Common myeloid progenitor, CD34-positive (primary cell): ENCODE data around the gene MANSC1. TPM values are rescaled to one million over a fixed set of nuclear protein-coding genes. Genes with fewer than 3 reads are reported as not detected.

Source experiments
- CTCF ChIA-PET: fragments of 350-600 bp; sonication (Branson Sonifier 250); formaldehyde crosslinking; loops from one replicate; lab custom pipeline; 2021; ENCODE audit warnings: antibody characterized with exemption; lab: Charles Lee
- POLR2A ChIA-PET: fragments of 350-600 bp; sonication (Branson Sonifier 250); formaldehyde crosslinking; loops from one replicate; lab custom pipeline; 2021; ENCODE audit warnings: antibody characterized with exemption; lab: Charles Lee
- DNase-seq, 3 donors: peaks; one replicate each; pipeline versions ENCODE4 v3.0.0 to v3.0.0-alpha.2; 2013
- H3K27ac ChIP-seq, 2 experiments: 1 replicate in 1 of 2; 2 replicates in 1 of 2; pipeline ENCODE4 v1.7.0; 2013; ENCODE audit warnings: inconsistent platforms in 2 of 2, low read length in 2 of 2, mild to moderate bottlenecking in 2 of 2, low read depth in 1 of 2, moderate library complexity in 1 of 2; ENCODE audit not compliant: severe bottlenecking in 2 of 2, insufficient read depth in 1 of 2, poor library complexity in 1 of 2
- H3K27me3 ChIP-seq, 5 experiments: replicated peaks in 2 of 5; 1 replicate in 3 of 5; 2 replicates in 2 of 5; pipeline versions ENCODE4 v1.6.1 to v1.7.0; 2013; ENCODE audit warnings: low read length in 4 of 5, mild to moderate bottlenecking in 2 of 5, moderate library complexity in 2 of 5, inconsistent platforms in 1 of 5; ENCODE audit not compliant: insufficient read depth in 5 of 5, control insufficient read depth in 4 of 5
- H3K36me3 ChIP-seq, 4 experiments: 1 replicate in 2 of 4; 2 replicates in 2 of 4; pipeline versions ENCODE4 v1.6.1 to v1.7.0; 2013; ENCODE audit warnings: low read length in 3 of 4, control low read depth in 1 of 4, mild to moderate bottlenecking in 1 of 4; ENCODE audit not compliant: control insufficient read depth in 4 of 4, insufficient read depth in 4 of 4
- H3K4me1 ChIP-seq, 4 experiments: 1 replicate in 3 of 4; 2 replicates in 1 of 4; pipeline versions ENCODE4 v1.6.1 to v1.7.1; 2013; ENCODE audit warnings: low read length in 3 of 4, mild to moderate bottlenecking in 3 of 4, control low read depth in 1 of 4, inconsistent platforms in 1 of 4, moderate library complexity in 1 of 4; ENCODE audit not compliant: control insufficient read depth in 4 of 4, insufficient read depth in 4 of 4; ENCODE audit errors: control extremely low read depth in 1 of 4
- H3K4me3 ChIP-seq, 7 experiments: 1 replicate in 4 of 7; 2 replicates in 3 of 7; pipeline versions ENCODE4 v1.5.1 to v1.7.0; 2013; ENCODE audit warnings: mild to moderate bottlenecking in 7 of 7, low read length in 6 of 7, moderate library complexity in 6 of 7, inconsistent platforms in 2 of 7, low read depth in 2 of 7, control low read depth in 1 of 7; ENCODE audit not compliant: insufficient read depth in 4 of 7, control insufficient read depth in 1 of 7; ENCODE audit errors: extremely low read depth in 1 of 7
- H3K9me3 ChIP-seq, 5 experiments: 1 replicate in 4 of 5; 2 replicates in 1 of 5; pipeline versions ENCODE4 v1.6.1 to v1.7.1; 2013; ENCODE audit warnings: low read length in 4 of 5, mild to moderate bottlenecking in 2 of 5, inconsistent platforms in 1 of 5, low read depth in 1 of 5, moderate library complexity in 1 of 5; ENCODE audit not compliant: control insufficient read depth in 4 of 5, insufficient read depth in 2 of 5; ENCODE audit errors: control extremely low read depth in 1 of 5
- WGBS: methylation state at CpG from one replicate; pipeline ENCODE4 v1.1.5; 2013; ENCODE audit not compliant: insufficient coverage; 5-methylcytosine and 5-hydroxymethylcytosine counted together
- polyA plus RNA-seq: library from polyadenylated mRNA; unstranded; fragments of 120-200 nt; gene quantifications from one replicate; pipeline ENCODE4 v1.2.1, GENCODE V29; 2013

MANSC1 gene
- polyA plus RNA-seq, result 8.0 TPM

- Histone ChIP-seq H3K4me3 (peak within 1 kb of the TSS; percentile 60 to 89 (median 70)), H3K36me3 (no peaks in the 10 kb centered on the region), H3K27me3 (no peaks in the 10 kb centered on the region), H3K4me1 (peaks cover 2 to 22% (median 12%) of the 10 kb centered on the region in 4 experiments), H3K9me3 (peaks cover 0 to 2% (median 0%) of the 10 kb centered on the region in 5 experiments), H3K27ac (no peak within 1 kb of the TSS)
- POLR2A ChIA-PET, result interaction anchor here (0.6 to 0.9 kb wide), 2 partner anchors 373 to 448 kb away, joined by 3 to 6 read pairs; no protein-coding TSS in a partner anchor
- CTCF ChIA-PET, result interaction anchor here (0.8 to 2.9 kb wide), 11 partner anchors 8 to 364 kb away, joined by 3 to 13 read pairs (median 3); no protein-coding TSS in a partner anchor
- peak; percentile 62 to 83 (median 77) for DNase-seq
- 0% methylated on average over 50 of the region's 68 CpGs for WGBS
These were observed at the start of gene MANSC1 for GRCh38 chr12:12349711-12350665. MANSC1 (minus strand) TSS chr12:12350242; CDS start chr12:12343314, 6,928 bp downstream.

- CTCF ChIA-PET, result no interaction called here
- WGBS, result no CpG with 5 or more reads among the region's 1 CpG
- H3K9me3 ChIP-seq, result no peaks in the 10 kb centered on the region
- H3K36me3 ChIP-seq, result peaks cover 0 to 2% (median 0%) of the 10 kb centered on the region in 4 experiments
- no peak for DNase-seq
- peaks cover 0 to 7% (median 3%) of the 10 kb centered on the region in 4 experiments for H3K4me1 ChIP-seq
- no peak overlapping the region for H3K4me3 ChIP-seq
- no peaks in the 10 kb centered on the region for H3K27me3 ChIP-seq
- POLR2A ChIA-PET, result no interaction called here
- H3K27ac ChIP-seq, result no peak overlapping the region
These were observed 49.1 kb upstream of the MANSC1 start for GRCh38 chr12:12399161-12399560.

- Histone ChIP-seq H3K27me3 (no peaks in the 10 kb centered on the region), H3K4me1 (peaks cover 0 to 6% (median 2%) of the 10 kb centered on the region in 4 experiments), H3K27ac (no peak overlapping the region), H3K36me3 (peaks cover 0 to 2% (median 0%) of the 10 kb centered on the region in 4 experiments), H3K4me3 (no peak overlapping the region), H3K9me3 (no peaks in the 10 kb centered on the region)
- ChIA-PET POLR2A (no interaction called here), CTCF (interaction anchor here (0.9 kb wide), 1 partner anchor 226 kb away, joined by 3 read pairs; no protein-coding TSS in a partner anchor)
- WGBS, result 98% methylated on average over 4 of the region's 7 CpGs
- no peak for DNase-seq
These were observed 48.2 kb upstream of the MANSC1 start for GRCh38 chr12:12398026-12398859.

- WGBS, result 100% methylated on average over 4 of the region's 5 CpGs
- POLR2A ChIA-PET, result no interaction called here
- no peaks in the 10 kb centered on the region for H3K27me3 ChIP-seq
- CTCF ChIA-PET, result interaction anchor here (0.9 to 1.1 kb wide), 2 partner anchors 20 to 225 kb away, joined by 3 to 4 read pairs; no protein-coding TSS in a partner anchor
- H3K9me3 ChIP-seq, result no peaks in the 10 kb centered on the region
- no peak overlapping the region for H3K27ac ChIP-seq
- DNase-seq, result no peak
- H3K36me3 ChIP-seq, result peaks cover 0 to 2% (median 0%) of the 10 kb centered on the region in 4 experiments
- H3K4me3 ChIP-seq, result no peak overlapping the region
- H3K4me1 ChIP-seq, result peaks cover 0 to 4% (median 0%) of the 10 kb centered on the region in 4 experiments
These were observed 47.1 kb upstream of the MANSC1 start for GRCh38 chr12:12397184-12397583.

- peaks cover 0 to 7% (median 0%) of the 10 kb centered on the region in 4 experiments for H3K4me1 ChIP-seq
- H3K27ac ChIP-seq, result no peak overlapping the region
- no CpG with 5 or more reads among the region's 4 CpGs for WGBS
- H3K27me3 ChIP-seq, result no peaks in the 10 kb centered on the region
- H3K9me3 ChIP-seq, result no peaks in the 10 kb centered on the region
- CTCF ChIA-PET, result interaction anchor here (1.1 kb wide), 1 partner anchor 19 kb away, joined by 4 read pairs; no protein-coding TSS in a partner anchor
- H3K36me3 ChIP-seq, result peaks cover 0 to 2% (median 0%) of the 10 kb centered on the region in 4 experiments
- no peak overlapping the region for H3K4me3 ChIP-seq
- POLR2A ChIA-PET, result no interaction called here
- DNase-seq, result no peak
These were observed 46.7 kb upstream of the MANSC1 start for GRCh38 chr12:12396694-12397093.

GRCh38 chr12:12393171-12393570 is 43.1 kb upstream of the MANSC1 start:
- H3K4me1 ChIP-seq, result peaks cover 0 to 7% (median 0%) of the 10 kb centered on the region in 4 experiments
- H3K36me3 ChIP-seq, result peaks cover 0 to 2% (median 0%) of the 10 kb centered on the region in 4 experiments
- no peaks in the 10 kb centered on the region for H3K27me3 ChIP-seq
- ChIA-PET POLR2A (no interaction called here), CTCF (interaction anchor here (1.7 kb wide), 1 partner anchor 88 kb away, joined by 4 read pairs; no protein-coding TSS in a partner anchor)
- DNase-seq, result no peak
- no peak overlapping the region for H3K27ac ChIP-seq
- no peak overlapping the region for H3K4me3 ChIP-seq
- 93% methylated on average over 2 of the region's 2 CpGs for whole genome bisulfite sequencing
- H3K9me3 ChIP-seq, result no peaks in the 10 kb centered on the region
